Gastroesophageal sphincter (tissue), 4 donors: Measurements from ENCODE around the gene CNGB1. TPM values are rescaled to one million over a fixed set of nuclear protein-coding genes. Genes with fewer than 3 reads are reported as not detected.

ENCODE experiments used
- ATAC-seq: fragments of 150-250 bp; one replicate; pipeline ENCODE4 v1.9.1; 2016; ENCODE audit warnings: mild to moderate bottlenecking, moderate library complexity
- H3K27ac ChIP-seq, 4 donors: fragments of 200-600 bp; sonication (generic) in 3 of 4; 1 replicate in 3 of 4; 2 replicates in 1 of 4; pipeline ENCODE4 v1.5.1; 2016 to 2019
- H3K27me3 ChIP-seq: fragments of 200-600 bp; sonication (generic); one replicate; pipeline ENCODE4 v1.5.1; 2019
- H3K36me3 ChIP-seq, 2 donors: fragments of 200-600 bp; sonication (generic); one replicate each; pipeline ENCODE4 v1.5.1; 2019; ENCODE audit warnings: control low read depth in 1 of 2
- H3K4me1 ChIP-seq, 3 donors: fragments of 200-600 bp; sonication (generic); 1 replicate in 2 of 3; 2 replicates in 1 of 3; pipeline ENCODE4 v1.5.1; 2016 to 2019; ENCODE audit warnings: control low read depth in 2 of 3
- H3K4me3 ChIP-seq, 2 donors: fragments of 200-600 bp; sonication (generic); one replicate each; pipeline ENCODE4 v1.5.1; 2019; ENCODE audit warnings: mild to moderate bottlenecking in 1 of 2, moderate library complexity in 1 of 2
- H3K9me3 ChIP-seq, 3 donors: fragments of 200-600 bp; sonication (generic); one replicate each; pipeline ENCODE4 v1.5.1; 2017 to 2019; ENCODE audit warnings: control low read depth in 2 of 3
- EP300 ChIP-seq: sonication (generic); formaldehyde crosslinking; IDR thresholded peaks from one replicate; pipeline ENCODE4 v1.6.1; 2017; ENCODE audit warnings: antibody characterized with exemption, mild to moderate bottlenecking
- POLR2A ChIP-seq, 2 donors: fragments of 450-650 bp; IDR thresholded peaks; one replicate each; pipeline ENCODE4 v1.6.1; 2017; ENCODE audit warnings: antibody characterized with exemption in 2 of 2, mild to moderate bottlenecking in 2 of 2, moderate library complexity in 1 of 2
- POLR2AphosphoS5 ChIP-seq: sonication (generic); formaldehyde crosslinking; IDR thresholded peaks from one replicate; pipeline ENCODE4 v1.6.1; 2017; ENCODE audit warnings: antibody characterized with exemption
- WGBS, 2 donors: methylation state at CpG; one replicate each; pipeline ENCODE4 v1.1.5; 2018; ENCODE audit warnings: low coverage in 1 of 2; 5-methylcytosine and 5-hydroxymethylcytosine counted together
- total RNA-seq, 4 donors: library from RNA; depleted of rRNA; stranded (reverse); fragments of >200 nt; gene quantifications; one replicate each; pipeline ENCODE4 v1.1.0, GENCODE V29; 2016
- TF ChIP-seq, protein P1 (sequence below), 4 experiments: fragments of 200-600 bp in 2 of 4; fragments of 450-650 bp in 2 of 4; sonication (generic) in 1 of 4; IDR thresholded peaks; one replicate each; pipeline ENCODE4 v1.5.1; 2017 to 2019; ENCODE audit warnings: antibody characterized with exemption in 4 of 4, mild to moderate bottlenecking in 2 of 4, moderate library complexity in 2 of 4

The CNGB1 gene
- total RNA-seq, 4 donors from 2014 or later, result 0.15 to 0.67 TPM; not detected in 2

DNA sequence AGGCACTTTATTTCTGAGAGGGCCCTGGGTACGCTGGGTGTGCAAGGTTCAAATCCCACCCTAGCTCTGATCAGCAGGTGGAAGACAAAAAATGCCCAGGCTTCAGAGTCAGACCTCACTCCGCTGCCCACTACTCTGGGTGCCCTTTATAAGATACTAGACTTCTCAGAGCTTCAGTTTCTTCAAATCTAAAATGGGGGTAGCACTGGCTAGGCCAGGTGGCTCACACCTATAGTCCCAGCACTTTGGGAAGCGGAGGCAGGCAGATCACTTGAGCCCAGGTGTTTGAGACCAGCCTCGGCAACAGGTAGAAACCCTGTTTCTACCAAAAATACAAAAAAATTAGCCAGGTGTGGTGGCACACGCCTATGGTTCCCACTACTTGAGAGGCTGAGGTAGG is 32.0 kb upstream of the CNGB1 start:
- Histone ChIP-seq H3K27me3 (no peaks in the 10 kb centered on the region), H3K27ac (no peak overlapping the region), H3K4me3 (no peak overlapping the region), H3K4me1 (peaks cover 0 to 40% (median 21%) of the 10 kb centered on the region in 3 donors), H3K36me3 (peaks cover 0 to 30% of the 10 kb centered on the region in 2 donors), H3K9me3 (no peaks in the 10 kb centered on the region)
- no peak for ATAC-seq
- TF ChIP-seq POLR2AphosphoS5, result no peak
- TF ChIP-seq EP300, result no peak
- TF ChIP-seq, protein P1, sequence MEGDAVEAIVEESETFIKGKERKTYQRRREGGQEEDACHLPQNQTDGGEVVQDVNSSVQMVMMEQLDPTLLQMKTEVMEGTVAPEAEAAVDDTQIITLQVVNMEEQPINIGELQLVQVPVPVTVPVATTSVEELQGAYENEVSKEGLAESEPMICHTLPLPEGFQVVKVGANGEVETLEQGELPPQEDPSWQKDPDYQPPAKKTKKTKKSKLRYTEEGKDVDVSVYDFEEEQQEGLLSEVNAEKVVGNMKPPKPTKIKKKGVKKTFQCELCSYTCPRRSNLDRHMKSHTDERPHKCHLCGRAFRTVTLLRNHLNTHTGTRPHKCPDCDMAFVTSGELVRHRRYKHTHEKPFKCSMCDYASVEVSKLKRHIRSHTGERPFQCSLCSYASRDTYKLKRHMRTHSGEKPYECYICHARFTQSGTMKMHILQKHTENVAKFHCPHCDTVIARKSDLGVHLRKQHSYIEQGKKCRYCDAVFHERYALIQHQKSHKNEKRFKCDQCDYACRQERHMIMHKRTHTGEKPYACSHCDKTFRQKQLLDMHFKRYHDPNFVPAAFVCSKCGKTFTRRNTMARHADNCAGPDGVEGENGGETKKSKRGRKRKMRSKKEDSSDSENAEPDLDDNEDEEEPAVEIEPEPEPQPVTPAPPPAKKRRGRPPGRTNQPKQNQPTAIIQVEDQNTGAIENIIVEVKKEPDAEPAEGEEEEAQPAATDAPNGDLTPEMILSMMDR (IDR thresholded peaks at IDR 0.05), result no peak
- TF ChIP-seq POLR2A (IDR thresholded peaks at IDR 0.05), result no peak
- 95 to 96% methylated on average over 3 to 4 of the region's 5 CpGs for WGBS, 2 donors

DNA sequence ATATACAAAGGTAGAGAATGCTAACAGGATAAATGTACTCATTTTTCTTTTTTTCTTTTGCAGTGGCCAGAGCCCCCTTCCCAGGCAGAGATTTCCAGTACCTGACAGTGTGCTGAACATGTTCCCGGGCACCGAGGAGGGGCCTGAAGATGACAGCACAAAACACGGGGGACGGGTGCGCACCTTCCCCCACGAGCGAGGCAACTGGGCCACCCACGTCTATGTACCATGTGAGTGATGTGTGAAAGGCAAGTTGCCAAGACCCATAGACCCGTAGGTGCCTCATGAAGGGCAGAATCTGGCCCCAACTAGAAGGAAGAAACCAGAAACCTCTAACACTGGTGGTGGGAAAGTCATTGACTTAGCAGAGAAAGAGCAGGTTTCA is 31.5 kb upstream of the CNGB1 start:
- no peak for ATAC-seq
- no peaks in the 10 kb centered on the region for H3K27me3 ChIP-seq

DNA sequence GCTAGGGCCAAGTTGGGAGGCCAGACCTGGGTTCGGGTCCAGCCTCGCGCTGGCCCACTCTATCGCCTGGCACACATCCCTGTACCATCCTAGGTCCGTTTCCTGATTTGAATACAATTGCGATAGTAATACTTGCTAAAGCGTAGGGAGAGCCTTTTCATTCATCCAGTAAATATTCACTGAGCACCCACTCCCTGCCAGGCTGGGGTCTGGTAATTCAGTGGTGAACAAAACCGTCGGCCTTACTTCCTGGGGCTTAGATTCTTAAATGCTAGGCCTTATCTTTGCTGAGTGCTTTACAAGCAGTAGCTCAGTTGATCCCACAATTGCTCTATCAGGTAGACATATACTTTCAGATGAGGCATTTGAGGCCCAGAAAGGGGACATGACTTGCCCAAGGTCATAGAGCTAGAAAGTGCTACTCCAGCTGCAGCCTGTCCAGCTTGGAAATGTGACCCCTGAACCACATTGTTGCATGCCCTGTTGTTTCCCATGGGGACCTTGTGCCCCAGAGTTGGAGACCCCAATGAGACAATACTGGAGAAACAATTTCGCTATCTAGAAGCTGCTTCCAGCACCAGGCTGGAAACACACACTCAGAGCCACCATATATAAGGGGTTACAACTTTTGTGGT is 31.0 kb upstream of the CNGB1 start:
- Histone ChIP-seq H3K27me3 (no peaks in the 10 kb centered on the region), H3K36me3 (peaks cover 0 to 41% of the 10 kb centered on the region in 2 donors), H3K27ac (peak overlapping the region; percentile 84 to 92 (median 88)), H3K9me3 (no peaks in the 10 kb centered on the region), H3K4me3 (peak overlapping the region; percentile 72 to 85), H3K4me1 (peaks cover 0 to 42% (median 21%) of the 10 kb centered on the region in 3 donors)
- TF ChIP-seq EP300 (no peak), POLR2A (IDR thresholded peaks at IDR 0.05) (no peak), POLR2AphosphoS5 (no peak)
- TF ChIP-seq, protein P1 (IDR thresholded peaks at IDR 0.05), result no peak
- no peak for ATAC-seq
- WGBS, 2 donors, result 24 to 100% methylated on average over 1 to 7 of the region's 10 CpGs

More for the DNA sequence above, 31.5 kb upstream of the CNGB1 start:
- Histone ChIP-seq H3K4me1 (peaks cover 0 to 42% (median 21%) of the 10 kb centered on the region in 3 donors), H3K36me3 (peaks cover 0 to 36% of the 10 kb centered on the region in 2 donors), H3K9me3 (no peaks in the 10 kb centered on the region), H3K4me3 (no peak overlapping the region), H3K27ac (no peak overlapping the region)
- 20 to 63% methylated on average over 1 to 8 of the region's 9 CpGs for WGBS, 2 donors
- TF ChIP-seq POLR2A (IDR thresholded peaks at IDR 0.05) (no peak), EP300 (no peak), POLR2AphosphoS5 (no peak)
- TF ChIP-seq, protein P1 (IDR thresholded peaks at IDR 0.05), result no peak

DNA sequence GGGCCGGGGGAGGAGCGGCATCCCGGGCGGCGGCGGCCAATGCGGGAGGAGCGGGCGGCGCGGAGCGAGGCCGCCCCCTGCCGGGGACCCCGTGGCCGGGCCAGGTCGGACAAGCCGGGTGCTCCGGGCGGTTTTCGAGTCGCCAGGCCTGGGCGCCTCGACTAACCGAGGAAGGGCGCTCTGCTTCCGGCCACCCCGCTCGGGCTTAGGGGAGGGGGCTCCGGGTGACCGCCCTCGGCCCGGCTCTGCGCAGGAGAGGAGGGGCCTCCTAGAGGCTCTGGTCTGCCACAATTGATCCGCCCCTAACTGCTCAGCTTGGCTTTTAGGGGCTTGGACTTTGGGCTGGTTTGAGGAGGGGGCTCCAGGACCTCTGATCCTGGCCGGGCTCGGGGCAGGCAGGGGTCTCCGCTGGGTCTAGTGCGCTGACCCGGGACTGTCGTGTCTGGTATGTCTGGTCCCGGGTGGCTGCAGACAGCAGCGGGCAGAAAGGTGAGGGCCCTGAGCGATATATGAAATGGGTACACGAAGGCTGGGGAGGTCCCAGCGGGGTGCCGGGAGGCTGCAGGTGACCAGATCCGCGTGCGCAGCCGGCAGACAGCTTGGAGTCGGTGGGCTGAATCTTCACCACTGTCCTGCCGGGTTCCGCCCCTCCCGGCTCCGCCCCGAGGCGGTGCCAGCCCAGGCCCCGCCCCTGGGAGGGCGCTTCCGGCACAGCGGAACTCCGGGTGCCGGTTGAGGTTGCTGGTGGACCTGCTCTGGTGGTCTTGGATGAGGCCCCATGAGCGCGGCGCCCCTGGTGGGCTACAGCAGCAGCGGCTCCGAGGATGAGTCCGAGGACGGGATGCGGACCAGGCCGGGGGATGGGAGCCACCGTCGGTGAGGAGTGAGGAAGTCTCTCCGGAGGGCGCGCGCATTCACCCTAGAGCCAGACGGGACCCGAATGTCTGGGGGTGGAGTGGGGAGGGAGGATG is 30.1 kb upstream of the CNGB1 start, which contains the start of gene USB1:
USB1 (plus strand) TSS at position 702 of the 971 bp plus-strand sequence; CDS start at position 779, 77 bp downstream.
- peaks cover 0 to 41% of the 10 kb centered on the region in 2 donors for H3K36me3 ChIP-seq
- peak; percentile 90 for ATAC-seq
- 2% methylated on average over 12 of the region's 81 CpGs; no CpG with 5 or more reads in 1 of the 2 donors for WGBS, 2 donors
- TF ChIP-seq POLR2AphosphoS5 (peak; percentile 78), EP300 (no peak), POLR2A (IDR thresholded peaks at IDR 0.05) (peak; percentile 61 to 75)
- TF ChIP-seq, protein P1 (IDR thresholded peaks at IDR 0.05), result peak in 3 of 4 experiments; percentile 65 to 83 (median 73)
- H3K27ac ChIP-seq, result peak within 1 kb of the TSS; percentile 84 to 92 (median 88)
- no peaks in the 10 kb centered on the region for H3K9me3 ChIP-seq
- H3K4me3 ChIP-seq, result peak within 1 kb of the TSS; percentile 72 to 85
- H3K27me3 ChIP-seq, result no peaks in the 10 kb centered on the region
- H3K4me1 ChIP-seq, result peaks cover 0 to 42% (median 21%) of the 10 kb centered on the region in 3 donors
